Bronchial epithelial cell (primary cell): Measurements from ENCODE around the gene CACNA1S. TPM values are rescaled to one million over a fixed set of nuclear protein-coding genes. Genes with fewer than 3 reads are reported as not detected.

Experiments
- DNase-seq: peaks from one replicate; pipeline ENCODE4 v3.0.0-alpha.2; 2010; ENCODE audit warnings: low read depth
- FAIRE-seq: peaks from 2 replicates; lab custom pipeline; 2011; peaks lifted over from hg19 to GRCh38; lab: Jason Lieb, UNC
- H3K27me3 ChIP-seq: 2 replicates; pipeline ENCODE4 v1.5.1; 2011; ENCODE audit warnings: low read length; ENCODE audit not compliant: control insufficient read depth, insufficient read depth
- H3K36me3 ChIP-seq: 2 replicates; pipeline ENCODE4 v1.5.1; 2011; ENCODE audit warnings: low read length; ENCODE audit not compliant: control insufficient read depth, insufficient read depth
- H3K4me3 ChIP-seq: 2 replicates; pipeline ENCODE4 v1.5.1; 2011; ENCODE audit warnings: mild to moderate bottlenecking, low read depth, low read length, control low read depth
- CTCF ChIP-seq: IDR thresholded peaks from 2 replicates; pipeline ENCODE4 v1.5.1; 2011; ENCODE audit warnings: mild to moderate bottlenecking, moderate library complexity, low read length, control low read depth, inconsistent platforms; ENCODE audit not compliant: insufficient read depth, severe bottlenecking
- total RNA-seq: library from RNA; depleted of rRNA; stranded (reverse); fragments of >200 nt; gene quantifications from 2 replicates; pipeline ENCODE4 v1.2.1, GENCODE V29; 2014

The CACNA1S gene
- total RNA-seq, 1 donor from 2014 or later, result not detected

GRCh38 chr1:201154389-201155165, 42.4 kb upstream of the CACNA1S start, which contains the start of gene TMEM9:
TSS of gene TMEM9 (minus strand) at chr1:201154474. CDS start at chr1:201153923, 551 bp downstream.
- no peak for TF ChIP-seq CTCF
- Histone ChIP-seq H3K36me3 (no peaks in the 10 kb centered on the region), H3K4me3 (peak within 1 kb of the TSS; percentile 78), H3K27me3 (peaks cover 7% of the 10 kb centered on the region)
- DNase-seq, result peak; percentile 84
- FAIRE-seq, result no peak

- H3K36me3 ChIP-seq, result peaks cover 3% of the 10 kb centered on the region
- DNase-seq (peak; percentile 25), FAIRE-seq (no peak)
- TF ChIP-seq CTCF, result no peak
- H3K27me3 ChIP-seq, result peaks cover 7% of the 10 kb centered on the region
- peak overlapping the region; percentile 78 for H3K4me3 ChIP-seq
These were observed 41.5 kb upstream of the CACNA1S start for GRCh38 chr1:201153474-201154388.

GRCh38 chr1:201149400-201149799, 37.2 kb upstream of the CACNA1S start:
- Histone ChIP-seq H3K27me3 (no peaks in the 10 kb centered on the region), H3K36me3 (peaks cover 17% of the 10 kb centered on the region), H3K4me3 (no peak overlapping the region)
- FAIRE-seq (no peak), DNase-seq (peak; percentile 67)
- peak; percentile 57 for TF ChIP-seq CTCF

- no peak for DNase-seq
- no peak for FAIRE-seq
- no peak for TF ChIP-seq CTCF
- Histone ChIP-seq H3K27me3 (no peaks in the 10 kb centered on the region), H3K36me3 (peaks cover 22% of the 10 kb centered on the region), H3K4me3 (no peak overlapping the region)
These were observed 35.3 kb upstream of the CACNA1S start for GRCh38 chr1:201147396-201148015.

- Histone ChIP-seq H3K4me3 (no peak overlapping the region), H3K27me3 (no peaks in the 10 kb centered on the region), H3K36me3 (peaks cover 24% of the 10 kb centered on the region)
- no peak for FAIRE-seq
- TF ChIP-seq CTCF, result no peak
- no peak for DNase-seq
These were observed 34.6 kb upstream of the CACNA1S start for GRCh38 chr1:201146626-201147390.
